NCI-H524 treated with DMSO at 0.1 percent for 48 hours (cell line): ENCODE results near the gene PUS10.
"Not testable (repeated sequence)": the region's sequence is repeated elsewhere in the genome, so short reads cannot be mapped to it uniquely, and the experiment has no call there.

Experiments used
- DNase-seq: peaks from one replicate; lab custom pipeline; 2025; lab: John Stamatoyannopoulos, UW

PUS10 gene

DNA sequence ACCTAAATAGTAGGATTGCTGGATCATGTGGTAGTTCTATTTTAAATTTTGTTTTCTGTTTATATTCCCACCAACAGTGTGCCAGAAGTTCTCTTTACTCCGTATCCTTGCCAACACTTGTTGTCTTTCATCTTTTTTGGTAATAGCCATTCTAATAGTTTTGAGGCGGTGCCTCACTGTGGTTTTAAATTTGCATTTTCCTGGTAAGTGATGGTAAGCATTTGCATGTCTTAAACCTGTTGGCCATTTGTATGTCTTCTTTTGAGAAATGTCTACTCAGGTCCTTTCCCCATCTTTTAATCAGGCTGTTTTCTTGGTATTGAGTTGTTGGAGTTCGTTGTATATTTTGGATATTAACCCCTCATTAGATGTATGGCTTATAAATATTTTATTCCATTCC is 85.1 kb downstream of the PUS10 start:
- DNase-seq = no peak

- DNase-seq = not testable (repeated sequence)
Measured at GRCh38 chr2:60932061-60932460, 86.0 kb downstream of the PUS10 start.

- DNase-seq = no peak
Measured at GRCh38 chr2:60926741-60927552, 91.1 kb downstream of the PUS10 start.

- DNase-seq = no peak
Measured at GRCh38 chr2:60925994-60926740, 91.9 kb downstream of the PUS10 start.

DNA sequence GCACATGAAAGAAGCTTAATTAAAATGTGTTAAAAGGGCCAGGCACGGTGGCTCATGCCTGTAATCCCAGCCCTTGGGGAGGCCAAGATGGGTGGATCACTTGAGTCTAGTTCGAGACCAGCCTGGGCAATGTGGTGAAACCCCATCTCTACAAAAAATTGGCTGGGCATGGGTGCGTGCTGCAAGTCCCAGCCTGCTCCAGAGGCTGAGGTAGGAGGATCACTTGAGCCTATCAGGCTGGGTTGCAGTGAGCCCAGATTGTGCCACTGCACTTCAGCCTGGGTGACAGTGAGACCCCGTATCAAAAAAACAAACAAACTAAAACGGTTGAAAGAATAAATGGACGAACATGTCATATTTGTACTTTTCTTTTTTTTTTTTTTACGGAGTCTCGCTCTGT is 110.7 kb downstream of the PUS10 start:
- DNase-seq = no peak

GRCh38 chr2:60906395-60906794 is 111.7 kb downstream of the PUS10 start:
- no peak for DNase-seq

- not testable (repeated sequence) for DNase-seq
Measured at GRCh38 chr2:60905867-60906266, 112.2 kb downstream of the PUS10 start.

GRCh38 chr2:60901296-60901695 is 116.8 kb downstream of the PUS10 start:
- DNase-seq = not testable (repeated sequence)

GRCh38 chr2:60899892-60900249 is 118.2 kb downstream of the PUS10 start:
- no peak for DNase-seq

DNA sequence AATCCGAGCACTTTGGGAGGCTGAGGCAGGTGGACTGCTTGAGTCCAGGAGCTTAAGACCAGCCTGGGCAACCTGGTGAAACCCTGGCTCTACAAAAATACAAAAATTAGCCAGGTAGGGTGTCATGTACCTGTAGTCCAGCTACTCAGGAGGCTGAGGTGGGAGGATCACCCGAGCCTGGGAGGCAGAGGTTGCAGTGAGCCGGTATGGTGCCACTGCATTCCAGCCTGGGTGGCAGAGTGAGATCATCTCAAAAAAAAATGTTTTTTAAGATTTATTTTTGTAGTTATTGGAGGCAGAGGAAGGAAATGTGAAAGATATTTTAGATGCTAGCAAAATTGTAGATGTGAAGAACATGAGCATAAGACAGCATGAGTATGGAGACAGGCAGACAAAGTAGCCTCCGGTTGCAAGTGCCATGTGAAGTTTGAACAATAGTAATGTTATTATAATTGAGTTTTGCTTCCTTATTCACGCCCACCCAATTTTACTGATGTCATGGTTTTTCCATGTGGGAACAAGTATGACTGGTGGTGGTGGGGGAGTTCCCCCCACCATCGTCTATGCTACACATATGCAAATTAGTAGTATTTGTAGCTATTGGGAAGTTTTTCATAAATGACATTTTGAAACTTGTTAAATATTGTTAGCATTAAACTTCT is 118.7 kb downstream of the PUS10 start:
- no peak for DNase-seq

GRCh38 chr2:60898567-60898966 is 119.5 kb downstream of the PUS10 start:
- no peak for DNase-seq
